ENCODE measurements around the gene OASL. TPM values are rescaled to one million over a fixed set of nuclear protein-coding genes. Genes with fewer than 3 reads are reported as not detected.
"Not testable (repeated sequence)": the region's sequence is repeated elsewhere in the genome, so short reads cannot be mapped to it uniquely, and the experiment has no call there.

The OASL gene
- 0.78 TPM for polyA plus RNA-seq

- Mint-ChIP-seq H3K4me3 (peak within 1 kb of the TSS; percentile 71 to 99 (median 88)), H3K27me3 (peaks cover 31% of the 10 kb centered on the region), H3K9me3 (peaks cover 0 to 2% (median 0%) of the 10 kb centered on the region in 3 donors), H3K36me3 (no peaks in the 10 kb centered on the region), H3K27ac (peak within 1 kb of the TSS in 2 of 3 donors; percentile 60 to 87), H3K4me1 (peaks cover 15 to 19% (median 15%) of the 10 kb centered on the region in 3 donors)
Measured at GRCh38 chr12:121038861-121039668, at the start of gene OASL. TSS of gene OASL (minus strand) at chr12:121039246. CDS start at chr12:121038971, 275 bp downstream.

- H3K4me3 Mint-ChIP-seq, result no peak overlapping the region
- peaks cover 8% of the 10 kb centered on the region for H3K27me3 Mint-ChIP-seq
- H3K4me1 Mint-ChIP-seq, result peaks cover 8 to 14% (median 14%) of the 10 kb centered on the region in 3 donors
- no peaks in the 10 kb centered on the region for H3K36me3 Mint-ChIP-seq
- H3K9me3 Mint-ChIP-seq, result no peaks in the 10 kb centered on the region
- H3K27ac Mint-ChIP-seq, result no peak overlapping the region
Measured at GRCh38 chr12:121088195-121088585, 49.1 kb upstream of the OASL start.

GRCh38 chr12:121087467-121088194 lies 48.6 kb upstream of the OASL start:
- Mint-ChIP-seq H3K36me3 (no peaks in the 10 kb centered on the region), H3K27me3 (peaks cover 3% of the 10 kb centered on the region), H3K4me1 (peaks cover 4 to 9% (median 9%) of the 10 kb centered on the region in 3 donors), H3K9me3 (no peaks in the 10 kb centered on the region), H3K4me3 (no peak overlapping the region), H3K27ac (no peak overlapping the region)

- H3K9me3 Mint-ChIP-seq, result no peaks in the 10 kb centered on the region
- H3K27ac Mint-ChIP-seq, result no peak overlapping the region
- H3K4me3 Mint-ChIP-seq, result no peak overlapping the region
- peaks cover 3% of the 10 kb centered on the region for H3K27me3 Mint-ChIP-seq
- peaks cover 0 to 5% (median 4%) of the 10 kb centered on the region in 3 donors for H3K4me1 Mint-ChIP-seq
- H3K36me3 Mint-ChIP-seq, result no peaks in the 10 kb centered on the region
Measured at GRCh38 chr12:121086781-121087295, 47.8 kb upstream of the OASL start.

- Mint-ChIP-seq H3K4me3 (no peak overlapping the region), H3K36me3 (no peaks in the 10 kb centered on the region), H3K27ac (no peak overlapping the region), H3K9me3 (no peaks in the 10 kb centered on the region), H3K4me1 (peaks cover 0 to 5% (median 4%) of the 10 kb centered on the region in 3 donors), H3K27me3 (peaks cover 4% of the 10 kb centered on the region)
Measured at GRCh38 chr12:121085506-121086353, 46.7 kb upstream of the OASL start.

- Mint-ChIP-seq H3K4me1 (peaks cover 0 to 5% (median 4%) of the 10 kb centered on the region in 3 donors), H3K36me3 (no peaks in the 10 kb centered on the region), H3K27ac (no peak overlapping the region), H3K9me3 (no peaks in the 10 kb centered on the region), H3K27me3 (peaks cover 4% of the 10 kb centered on the region), H3K4me3 (no peak overlapping the region)
Measured at GRCh38 chr12:121085069-121085468, 46.0 kb upstream of the OASL start.

- Mint-ChIP-seq H3K27ac (no peak overlapping the region), H3K4me3 (no peak overlapping the region), H3K4me1 (peaks cover 0 to 5% (median 4%) of the 10 kb centered on the region in 3 donors), H3K9me3 (no peaks in the 10 kb centered on the region), H3K27me3 (peaks cover 4% of the 10 kb centered on the region), H3K36me3 (no peaks in the 10 kb centered on the region)
Measured at GRCh38 chr12:121084229-121084628, 45.2 kb upstream of the OASL start.

GRCh38 chr12:121080909-121081308 lies 41.9 kb upstream of the OASL start:
- Mint-ChIP-seq H3K4me3 (no peak overlapping the region), H3K27me3 (peaks cover 1% of the 10 kb centered on the region), H3K9me3 (no peaks in the 10 kb centered on the region), H3K4me1 (no peaks in the 10 kb centered on the region), H3K36me3 (no peaks in the 10 kb centered on the region), H3K27ac (no peak overlapping the region)

GRCh38 chr12:121079736-121080272 lies 40.8 kb upstream of the OASL start:
- no peaks in the 10 kb centered on the region for H3K36me3 Mint-ChIP-seq
- H3K4me3 Mint-ChIP-seq, result no peak overlapping the region
- H3K4me1 Mint-ChIP-seq, result no peaks in the 10 kb centered on the region
- H3K27ac Mint-ChIP-seq, result no peak overlapping the region
- no peaks in the 10 kb centered on the region for H3K9me3 Mint-ChIP-seq
- H3K27me3 Mint-ChIP-seq, result peaks cover 1% of the 10 kb centered on the region

- H3K4me1 Mint-ChIP-seq, H3K27me3 Mint-ChIP-seq, H3K4me3 Mint-ChIP-seq, H3K36me3 Mint-ChIP-seq, H3K9me3 Mint-ChIP-seq, H3K27ac Mint-ChIP-seq: not testable (repeated sequence)
Measured at GRCh38 chr12:121077440-121077839, 38.4 kb upstream of the OASL start.

- H3K27me3 Mint-ChIP-seq, result not testable (repeated sequence)
Measured at GRCh38 chr12:121075911-121076310, 36.9 kb upstream of the OASL start.

GRCh38 chr12:121072147-121072546 lies 33.1 kb upstream of the OASL start:
- Mint-ChIP-seq H3K9me3 (peaks cover 7 to 10% (median 8%) of the 10 kb centered on the region in 3 donors), H3K27ac (no peak overlapping the region), H3K4me3 (no peak overlapping the region), H3K36me3 (peaks cover 7% of the 10 kb centered on the region), H3K4me1 (no peaks in the 10 kb centered on the region), H3K27me3 (peaks cover 9% of the 10 kb centered on the region)

More at GRCh38 chr12:121075911-121076310, 36.9 kb upstream of the OASL start:
- H3K4me1 Mint-ChIP-seq, H3K27ac Mint-ChIP-seq, H3K4me3 Mint-ChIP-seq, H3K36me3 Mint-ChIP-seq: not testable (repeated sequence)
- peaks cover 7 to 10% (median 8%) of the 10 kb centered on the region in 3 donors for H3K9me3 Mint-ChIP-seq

GRCh38 chr12:121069206-121069605 lies 30.2 kb upstream of the OASL start:
- Mint-ChIP-seq H3K4me1 (peaks cover 0 to 3% (median 0%) of the 10 kb centered on the region in 3 donors), H3K4me3 (no peak overlapping the region), H3K27ac (no peak overlapping the region)

GRCh38 chr12:121065345-121065744 lies 26.3 kb upstream of the OASL start:
- no peaks in the 10 kb centered on the region for H3K36me3 Mint-ChIP-seq
- H3K27ac Mint-ChIP-seq, result no peak overlapping the region
- peaks cover 3 to 6% (median 4%) of the 10 kb centered on the region in 3 donors for H3K4me1 Mint-ChIP-seq
- H3K4me3 Mint-ChIP-seq, result no peak overlapping the region
- peaks cover 4% of the 10 kb centered on the region for H3K27me3 Mint-ChIP-seq
- H3K9me3 Mint-ChIP-seq, result no peaks in the 10 kb centered on the region

More at GRCh38 chr12:121069206-121069605, 30.2 kb upstream of the OASL start:
- peaks cover 12% of the 10 kb centered on the region for H3K27me3 Mint-ChIP-seq
- H3K36me3 Mint-ChIP-seq, result peaks cover 7% of the 10 kb centered on the region
- peaks cover 7 to 10% (median 8%) of the 10 kb centered on the region in 3 donors for H3K9me3 Mint-ChIP-seq
